Activated B cell treated with CpG ODN at 0.5 μM for 24 hours (primary cell): ENCODE results near the gene RXFP1. TPM values are rescaled to one million over a fixed set of nuclear protein-coding genes. Genes with fewer than 3 reads are reported as not detected.

Experiments
- ATAC-seq: fragments of 200-7000 bp; cut with Tn5 transposase; one replicate; pipeline ENCODE4 v1.10.0; 2021; ENCODE audit warnings: low read depth, mild to moderate bottlenecking, moderate library complexity
- CTCF ChIA-PET: fragments of 350-600 bp; sonication (Branson Sonifier 250); formaldehyde crosslinking; loops from one replicate; lab custom pipeline; 2021; ENCODE audit warnings: antibody characterized with exemption; lab: Charles Lee
- POLR2A ChIA-PET: fragments of 350-600 bp; sonication (Branson Sonifier 250); formaldehyde crosslinking; loops from one replicate; lab custom pipeline; 2021; ENCODE audit warnings: antibody characterized with exemption; lab: Charles Lee
- DNase-seq: peaks from one replicate; pipeline ENCODE4 v3.0.0; 2022
- H3K27ac Mint-ChIP-seq: one replicate; pipeline ENCODE4 v1.8.0; 2020; ENCODE audit warnings: mixed read lengths
- H3K27me3 Mint-ChIP-seq: one replicate; pipeline ENCODE4 v1.8.0; 2021; ENCODE audit warnings: mixed read lengths
- H3K36me3 Mint-ChIP-seq: one replicate; pipeline ENCODE4 v1.8.0; 2021; ENCODE audit warnings: low read depth, mixed read lengths
- H3K4me1 Mint-ChIP-seq: one replicate; pipeline ENCODE4 v1.8.0; 2021; ENCODE audit warnings: mixed read lengths
- H3K4me3 Mint-ChIP-seq: one replicate; pipeline ENCODE4 v1.8.0; 2020; ENCODE audit warnings: mild to moderate bottlenecking, mixed read lengths
- H3K9me3 Mint-ChIP-seq: one replicate; pipeline ENCODE4 v1.8.0; 2020; ENCODE audit warnings: mixed read lengths
- intact Hi-C: fragments of 100-400 bp; cut with micrococcal nuclease; formaldehyde crosslinking; loops from one replicate; pipeline ENCODE4 v1.15.1; 2024
- total RNA-seq: library from RNA; stranded (reverse); gene quantifications from 2 replicates; pipeline ENCODE4 v1.2.3, GENCODE V29; 2022
- TF ChIP-seq, protein P1 (sequence below): fragments of 200-600 bp; IDR thresholded peaks from one replicate; pipeline ENCODE4 v1.8.0; 2022; ENCODE audit warnings: antibody characterized with exemption, mild to moderate bottlenecking

Gene RXFP1
- total RNA-seq, 1 donor from 2014 or later: not detected

- Mint-ChIP-seq H3K27me3 (no peaks in the 10 kb centered on the region), H3K9me3 (no peaks in the 10 kb centered on the region), H3K27ac (no peak overlapping the region), H3K4me3 (no peak overlapping the region), H3K36me3 (no peaks in the 10 kb centered on the region), H3K4me1 (no peaks in the 10 kb centered on the region)
- CTCF ChIA-PET: interaction anchor here (1.0 kb wide), 1 partner anchor 707 kb away, joined by 3 read pairs; no protein-coding TSS in a partner anchor
- ATAC-seq: no peak
- POLR2A ChIA-PET: no interaction called here
- TF ChIP-seq, protein P1, sequence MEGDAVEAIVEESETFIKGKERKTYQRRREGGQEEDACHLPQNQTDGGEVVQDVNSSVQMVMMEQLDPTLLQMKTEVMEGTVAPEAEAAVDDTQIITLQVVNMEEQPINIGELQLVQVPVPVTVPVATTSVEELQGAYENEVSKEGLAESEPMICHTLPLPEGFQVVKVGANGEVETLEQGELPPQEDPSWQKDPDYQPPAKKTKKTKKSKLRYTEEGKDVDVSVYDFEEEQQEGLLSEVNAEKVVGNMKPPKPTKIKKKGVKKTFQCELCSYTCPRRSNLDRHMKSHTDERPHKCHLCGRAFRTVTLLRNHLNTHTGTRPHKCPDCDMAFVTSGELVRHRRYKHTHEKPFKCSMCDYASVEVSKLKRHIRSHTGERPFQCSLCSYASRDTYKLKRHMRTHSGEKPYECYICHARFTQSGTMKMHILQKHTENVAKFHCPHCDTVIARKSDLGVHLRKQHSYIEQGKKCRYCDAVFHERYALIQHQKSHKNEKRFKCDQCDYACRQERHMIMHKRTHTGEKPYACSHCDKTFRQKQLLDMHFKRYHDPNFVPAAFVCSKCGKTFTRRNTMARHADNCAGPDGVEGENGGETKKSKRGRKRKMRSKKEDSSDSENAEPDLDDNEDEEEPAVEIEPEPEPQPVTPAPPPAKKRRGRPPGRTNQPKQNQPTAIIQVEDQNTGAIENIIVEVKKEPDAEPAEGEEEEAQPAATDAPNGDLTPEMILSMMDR: no peak
- no peak for DNase-seq
- intact Hi-C loops: loop anchor here (10.0 kb wide), 1 partner anchor 709 kb away; no protein-coding TSS in a partner anchor
Observed at GRCh38 chr4:158496030-158496741, 25.5 kb upstream of the RXFP1 start.

DNA sequence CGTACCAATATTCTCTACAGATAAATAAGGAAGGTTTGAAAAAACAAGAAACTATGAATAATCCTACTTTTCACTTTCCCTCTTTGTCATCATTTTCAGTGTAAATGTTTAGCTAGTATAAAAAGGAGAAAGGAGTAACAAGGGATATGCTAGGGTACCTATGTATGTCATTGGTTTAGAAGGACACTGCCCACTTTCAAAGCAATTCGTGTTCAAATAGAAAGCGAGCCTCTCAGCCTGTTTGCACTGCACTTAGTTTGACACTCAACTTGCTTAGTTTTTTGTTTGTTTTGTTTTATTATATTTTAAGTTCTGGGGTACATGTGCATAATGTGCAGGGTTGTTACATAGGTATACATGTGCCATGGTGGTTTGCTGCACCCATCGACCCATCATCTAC is 21.6 kb upstream of the RXFP1 start:
- H3K27ac Mint-ChIP-seq: no peak overlapping the region
- H3K4me1 Mint-ChIP-seq: no peaks in the 10 kb centered on the region
- TF ChIP-seq, protein P1: no peak
- CTCF ChIA-PET: no interaction called here
- no peaks in the 10 kb centered on the region for H3K36me3 Mint-ChIP-seq
- intact Hi-C loops: no loop called here
- no peak for DNase-seq
- no peaks in the 10 kb centered on the region for H3K27me3 Mint-ChIP-seq
- ATAC-seq: no peak
- H3K9me3 Mint-ChIP-seq: peaks cover 2% of the 10 kb centered on the region
- POLR2A ChIA-PET: no interaction called here
- no peak overlapping the region for H3K4me3 Mint-ChIP-seq

- TF ChIP-seq, protein P1: no peak
- Mint-ChIP-seq H3K9me3 (no peaks in the 10 kb centered on the region), H3K36me3 (no peaks in the 10 kb centered on the region), H3K27ac (no peak overlapping the region), H3K4me1 (no peaks in the 10 kb centered on the region), H3K4me3 (no peak overlapping the region), H3K27me3 (peaks cover 2% of the 10 kb centered on the region)
- CTCF ChIA-PET: no interaction called here
- POLR2A ChIA-PET: no interaction called here
- ATAC-seq: no peak
- DNase-seq: no peak
- intact Hi-C loops: no loop called here
Observed at GRCh38 chr4:158513256-158513655, 8.4 kb upstream of the RXFP1 start.

DNA sequence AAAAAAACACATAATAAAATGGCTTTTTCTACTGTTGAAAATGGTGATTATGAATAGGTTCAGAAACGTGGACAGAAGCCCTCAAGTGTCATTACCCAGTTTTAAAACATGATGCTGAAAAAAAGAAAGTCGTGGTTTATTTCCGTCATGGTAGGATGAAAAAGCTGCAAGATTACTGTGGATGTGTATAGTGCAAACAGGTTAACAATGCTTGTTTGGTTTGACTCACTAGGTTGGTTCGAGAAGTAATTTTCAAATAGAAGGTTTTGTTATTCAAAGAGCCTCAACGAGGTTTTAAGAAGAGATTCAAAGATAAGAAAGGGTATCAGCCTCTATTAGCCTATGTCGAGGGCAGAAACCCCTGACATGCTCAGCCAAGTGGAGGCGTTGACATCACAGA is 2.5 kb upstream of the RXFP1 start:
- intact Hi-C loops: no loop called here
- no peaks in the 10 kb centered on the region for H3K4me1 Mint-ChIP-seq
- no peaks in the 10 kb centered on the region for H3K36me3 Mint-ChIP-seq
- TF ChIP-seq, protein P1: no peak
- no peak for ATAC-seq
- no peak overlapping the region for H3K27ac Mint-ChIP-seq
- H3K27me3 Mint-ChIP-seq: peaks cover 2% of the 10 kb centered on the region
- ChIA-PET CTCF (no interaction called here), POLR2A (no interaction called here)
- H3K9me3 Mint-ChIP-seq: no peaks in the 10 kb centered on the region
- no peak overlapping the region for H3K4me3 Mint-ChIP-seq
- no peak for DNase-seq

GRCh38 chr4:158523990-158524535 is 2.4 kb downstream of the RXFP1 start:
- ATAC-seq: no peak
- intact Hi-C loops: no loop called here
- no peaks in the 10 kb centered on the region for H3K27me3 Mint-ChIP-seq
- DNase-seq: no peak
- no peaks in the 10 kb centered on the region for H3K9me3 Mint-ChIP-seq
- H3K4me1 Mint-ChIP-seq: no peaks in the 10 kb centered on the region
- ChIA-PET CTCF (no interaction called here), POLR2A (no interaction called here)
- H3K36me3 Mint-ChIP-seq: no peaks in the 10 kb centered on the region
- TF ChIP-seq, protein P1: no peak
- H3K27ac Mint-ChIP-seq: no peak overlapping the region
- no peak overlapping the region for H3K4me3 Mint-ChIP-seq
